GM21576 (cell line): ENCODE data around the gene CLEC16A.

Source experiments
- ATAC-seq: cut with Tn5 transposase; IDR thresholded peaks from one replicate; pipeline ENCODE4 v1.9.1; 2021; ENCODE audit warnings: mild to moderate bottlenecking, moderate library complexity; ENCODE audit not compliant: unreplicated experiment

CLEC16A gene

DNA sequence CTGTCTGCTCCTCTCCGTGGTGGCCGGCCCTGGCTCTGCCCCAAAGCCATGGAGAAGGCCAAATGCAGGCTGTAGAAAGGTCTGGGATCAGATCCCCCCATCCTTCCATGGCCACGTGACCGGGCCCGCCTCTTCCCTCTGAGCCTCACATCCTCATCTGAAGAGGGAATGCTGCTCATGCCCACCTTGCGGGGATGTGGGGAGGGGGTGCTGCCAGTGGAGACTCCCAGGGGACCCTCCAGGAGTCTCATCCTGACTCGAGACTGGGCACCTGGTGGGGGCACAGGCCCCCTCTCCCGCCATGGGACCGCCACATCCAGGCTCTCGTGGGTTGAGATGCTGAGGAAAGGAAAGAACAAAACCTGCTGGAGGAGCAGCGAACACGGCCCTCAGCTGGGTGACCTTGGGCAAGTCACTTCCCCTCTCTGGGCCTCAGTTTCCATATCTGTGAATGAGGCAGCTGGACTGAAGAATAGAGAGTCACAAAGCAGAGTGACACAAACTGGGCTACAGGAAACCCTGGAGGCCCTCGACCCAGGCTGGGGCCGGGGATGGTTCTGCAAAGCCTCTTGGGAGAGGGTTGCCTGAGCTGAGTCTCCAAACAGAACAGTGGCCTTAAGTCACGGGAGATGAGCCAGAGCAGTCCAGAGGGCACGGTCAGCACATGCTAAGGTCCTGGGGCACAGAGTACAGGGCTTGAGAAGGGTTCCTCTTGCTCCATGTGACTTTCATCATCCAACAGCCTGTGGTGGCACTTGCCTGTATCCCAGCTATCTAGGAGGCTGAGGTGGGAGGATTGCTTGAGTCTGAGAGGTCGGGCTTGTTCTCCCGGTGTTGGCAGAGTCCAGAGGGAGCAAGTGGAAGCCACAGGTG is 281.5 kb downstream of the CLEC16A start:
- peak; percentile 2 for ATAC-seq

GRCh38 chr16:11229432-11229831 is 285.1 kb downstream of the CLEC16A start:
- no peak for ATAC-seq

GRCh38 chr16:11229906-11230305 is 285.5 kb downstream of the CLEC16A start:
- no peak for ATAC-seq

DNA sequence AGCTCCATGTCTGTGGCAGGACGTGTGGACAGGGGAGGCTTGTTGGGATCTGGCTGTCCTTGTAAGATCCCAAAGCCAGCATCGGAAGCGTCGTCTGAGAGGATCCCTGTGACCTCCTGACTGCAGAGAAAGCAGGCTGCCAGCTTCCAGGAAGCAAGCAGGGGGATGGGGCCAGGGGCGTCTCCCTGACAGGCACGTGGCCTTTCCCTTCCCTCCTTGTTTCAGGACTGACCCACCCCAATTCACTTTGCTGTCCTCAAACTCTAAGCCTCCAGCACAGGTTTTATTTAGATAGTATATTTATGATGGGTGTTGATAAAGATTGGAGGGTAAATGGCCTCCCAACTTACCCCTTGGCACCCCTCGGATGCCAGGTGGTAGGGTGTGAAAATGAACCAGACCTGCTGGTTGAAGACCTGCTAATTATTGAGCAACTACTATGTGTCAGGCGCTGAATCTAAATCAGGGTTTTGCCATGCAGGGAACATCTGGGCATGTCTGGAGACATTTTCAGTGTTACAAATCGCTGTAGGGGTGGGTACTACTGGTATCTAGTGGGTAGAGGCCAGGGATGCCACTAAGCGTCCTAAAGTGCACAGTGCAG is 287.1 kb downstream of the CLEC16A start:
- ATAC-seq = no peak
